HCT116 (cell line): ENCODE data around the gene MSI2.

Source experiments
- ATF3 ChIP-seq: IDR thresholded peaks from 2 replicates; pipeline ENCODE4 v1.6.1; 2012
- CEBPB ChIP-seq: IDR thresholded peaks from 2 replicates; pipeline ENCODE4 v1.6.1; 2012; ENCODE audit warnings: low read depth
- CTCF ChIP-seq, 3 experiments: fragments of 200-600 bp in 1 of 3; sonication (generic) in 1 of 3; IDR thresholded peaks in 2 of 3; conservative IDR thresholded peaks in 1 of 3; 2 replicates each; pipeline ENCODE4 v1.5.1; 2012 to 2017; ENCODE audit warnings: low read depth in 2 of 3, low read length in 2 of 3, antibody characterized with exemption in 1 of 3, borderline replicate concordance in 1 of 3, control low read depth in 1 of 3, mild to moderate bottlenecking in 1 of 3, mixed read lengths in 1 of 3, mixed run types in 1 of 3, moderate library complexity in 1 of 3; ENCODE audit not compliant: insufficient read depth in 1 of 3
- EZH2 ChIP-seq: fragments of 200-600 bp; sonication (generic); IDR thresholded peaks from 2 replicates; pipeline ENCODE4 v1.6.1; 2017; ENCODE audit warnings: antibody characterized with exemption, mixed run types
- EZH2phosphoT487 ChIP-seq: fragments of 200-600 bp; IDR thresholded peaks from 2 replicates; pipeline ENCODE4 v1.6.1; 2018; ENCODE audit warnings: antibody characterized with exemption, borderline replicate concordance
- FOSL1 ChIP-seq: IDR thresholded peaks from 2 replicates; pipeline ENCODE4 v1.6.1; 2012; ENCODE audit warnings: low read depth
- MAX ChIP-seq: IDR thresholded peaks from 2 replicates; pipeline ENCODE4 v1.6.1; 2012
- POLR2A ChIP-seq: IDR thresholded peaks from 2 replicates; pipeline ENCODE4 v1.7.0; 2011; ENCODE audit warnings: borderline replicate concordance; ENCODE audit not compliant: insufficient read depth, insufficient read length; ENCODE audit errors: extremely low read depth
- POLR2AphosphoS5 ChIP-seq: IDR thresholded peaks from 2 replicates; pipeline ENCODE4 v1.6.1; 2011; ENCODE audit warnings: mild to moderate bottlenecking, low read depth, low read length, moderate library complexity
- RAD21 ChIP-seq: IDR thresholded peaks from 2 replicates; pipeline ENCODE4 v1.6.1; 2012; ENCODE audit warnings: low read depth, mild to moderate bottlenecking
- YY1 ChIP-seq: IDR thresholded peaks from 2 replicates; pipeline ENCODE4 v1.6.1; 2011; ENCODE audit warnings: low read length, low read depth, moderate library complexity, mild to moderate bottlenecking; ENCODE audit not compliant: insufficient replicate concordance; ENCODE audit errors: extremely low read depth
- ZNF274 ChIP-seq: fragments of 200-500 bp; sonication (Bioruptor generic); IDR thresholded peaks from 2 replicates; pipeline ENCODE4 v1.6.1; 2014; ENCODE audit warnings: mild to moderate bottlenecking, low read depth, low read length, inconsistent platforms

GRCh38 chr17:57631871-57632270 lies 375.5 kb downstream of the MSI2 start:
- TF ChIP-seq CTCF (IDR thresholded peaks at IDR 0.05 in 2 of 3, conservative IDR thresholded peaks at IDR 0.05 in 1 of 3; ENCODE audit: borderline replicate concordance in 1 of 3, insufficient read depth in 1 of 3, low read depth in 2 of 3, low read length in 2 of 3) (no peak), POLR2A (no peak), MAX (no peak), FOSL1 (no peak), CEBPB (no peak), YY1 (no peak), ATF3 (no peak), EZH2 (no peak), POLR2AphosphoS5 (no peak), ZNF274 (no peak), EZH2phosphoT487 (no peak), RAD21 (no peak)
